ENCODE results near the gene TMEM184C. TPM values are rescaled to one million over a fixed set of nuclear protein-coding genes. Genes with fewer than 3 reads are reported as not detected.

The TMEM184C gene
- total RNA-seq, 1 experiment from 2014 or later, result 43.8 TPM

- Histone ChIP-seq H3K27me3 (ENCODE audit: insufficient read depth, low read length) (no peaks in the 10 kb centered on the region), H2AK5ac (ENCODE audit: insufficient read length, low read length) (no peak overlapping the region), H3K23me2 (ENCODE audit: insufficient read length, low read depth, low read length, poor library complexity, severe bottlenecking) (no peaks in the 10 kb centered on the region), H3K27ac (ENCODE audit: insufficient read length, low read depth, low read length) (no peak overlapping the region), H3K56ac (ENCODE audit: insufficient read length, low read depth, low read length) (no peak overlapping the region), H3K4me2 (ENCODE audit: insufficient read depth, insufficient read length, low read length) (no peak overlapping the region), H4K91ac (ENCODE audit: insufficient read length, low read depth, low read length) (no peak overlapping the region), H2AFZ (ENCODE audit: low read length) (no peak overlapping the region), H3K79me2 (ENCODE audit: insufficient read depth, low read length) (no peaks in the 10 kb centered on the region), H3T11ph (ENCODE audit: low read length) (no peak overlapping the region), H2BK15ac (ENCODE audit: low read depth, low read length) (no peak overlapping the region), H3K9me3 (ENCODE audit: control insufficient read depth, low read depth, low read length) (no peaks in the 10 kb centered on the region), H3K79me1 (ENCODE audit: insufficient read depth, low read depth, low read length, poor library complexity, severe bottlenecking) (no peaks in the 10 kb centered on the region), H4K8ac (replicated peaks; ENCODE audit: insufficient read length, low read depth, low read length) (no peak overlapping the region), H3K18ac (ENCODE audit: insufficient read length, low read depth, low read length) (no peak overlapping the region), H4K5ac (ENCODE audit: insufficient read length, low read depth, low read length) (no peak overlapping the region), H2BK12ac (ENCODE audit: insufficient read length, low read depth, low read length) (no peak overlapping the region), H3K4ac (ENCODE audit: low read depth, low read length) (no peak overlapping the region), H4K20me1 (ENCODE audit: control insufficient read depth, insufficient read depth, insufficient read length) (no peaks in the 10 kb centered on the region), H3K9ac (ENCODE audit: extremely low read depth, insufficient read length, low read length) (no peak overlapping the region), H2BK5ac (ENCODE audit: insufficient read length, low read length) (no peak overlapping the region), H3K4me1 (ENCODE audit: insufficient read depth, low read length) (no peaks in the 10 kb centered on the region), H2BK120ac (ENCODE audit: low read depth, low read length, poor library complexity, severe bottlenecking) (no peak overlapping the region), H3K14ac (ENCODE audit: insufficient read depth, low read length) (no peak overlapping the region), H2BK20ac (ENCODE audit: low read depth, low read length, poor library complexity, severe bottlenecking) (no peak overlapping the region), H3K23ac (ENCODE audit: insufficient read length, low read depth, low read length) (no peak overlapping the region)
- H3K27ac Mint-ChIP-seq, result no peak overlapping the region
- H3K4me3 Mint-ChIP-seq, result no peak overlapping the region
- H3K9me3 Mint-ChIP-seq, result no peaks in the 10 kb centered on the region
- WGBS (ENCODE audit: extremely low coverage, insufficient read length, low lambda C conversion rate), result no CpG with 5 or more reads among the region's 1 CpG
- H3K4me1 Mint-ChIP-seq, result peaks cover 1 to 2% of the 10 kb centered on the region in 2 experiments; a peak in 2 of 4 replicates
- no peak for DNase-seq
- peaks cover 11 to 26% (median 20%) of the 10 kb centered on the region in 3 experiments for H3K36me3 Mint-ChIP-seq (ENCODE audit: insufficient read depth in 1 of 3, low read depth in 3 of 3)
- H3K27me3 Mint-ChIP-seq (ENCODE audit: low read depth), result no peaks in the 10 kb centered on the region
- no peak for TF ChIP-seq CTCF (conservative IDR thresholded peaks at IDR 0.05)
Observed at GRCh38 chr4:147674496-147674895, 57.3 kb downstream of the TMEM184C start.
